Kidney (tissue), 14 donors: ENCODE results near the gene CDH8. TPM values are rescaled to one million over a fixed set of nuclear protein-coding genes. Genes with fewer than 3 reads are reported as not detected.

Experiments used
- DNase-seq, 5 donors: peaks; one replicate each; pipeline ENCODE4 v3.0.0-alpha.2; 2013 to 2020
- FAIRE-seq: peaks from 2 replicates; lab custom pipeline; 2012; peaks lifted over from hg19 to GRCh38; lab: Jason Lieb, UNC
- H3K27ac ChIP-seq, 2 donors: one replicate each; pipeline ENCODE4 v1.7.0; 2013; ENCODE audit warnings: low read depth in 2 of 2, low read length in 2 of 2, inconsistent platforms in 1 of 2
- H3K27me3 ChIP-seq: one replicate; pipeline ENCODE4 v1.7.1; 2013; ENCODE audit warnings: low read length, inconsistent platforms; ENCODE audit not compliant: control insufficient read depth, insufficient read depth
- H3K36me3 ChIP-seq, 3 donors: one replicate each; pipeline versions ENCODE4 v1.7.0 to v1.7.1; 2013; ENCODE audit warnings: low read length in 3 of 3, control low read depth in 1 of 3, inconsistent platforms in 1 of 3; ENCODE audit not compliant: insufficient read depth in 3 of 3, control insufficient read depth in 2 of 3
- H3K4me1 ChIP-seq, 3 donors: one replicate each; pipeline versions ENCODE4 v1.7.0 to v1.7.1; 2013; ENCODE audit warnings: low read length in 3 of 3, inconsistent platforms in 1 of 3, low read depth in 1 of 3; ENCODE audit not compliant: control insufficient read depth in 2 of 3, insufficient read depth in 2 of 3
- H3K4me3 ChIP-seq, 3 donors: one replicate each; pipeline versions ENCODE4 v1.7.0 to v1.8.1; 2013; ENCODE audit warnings: low read length in 3 of 3, control low read depth in 1 of 3, inconsistent platforms in 1 of 3
- H3K9ac ChIP-seq, 3 donors: one replicate each; pipeline versions ENCODE4 v1.7.0 to v1.7.1; 2013; ENCODE audit warnings: low read length in 3 of 3, control low read depth in 1 of 3, inconsistent platforms in 1 of 3
- H3K9me3 ChIP-seq, 3 donors: one replicate each; pipeline versions ENCODE4 v1.7.0 to v1.7.1; 2013; ENCODE audit warnings: low read length in 3 of 3, control low read depth in 1 of 3, inconsistent platforms in 1 of 3; ENCODE audit not compliant: control insufficient read depth in 2 of 3, insufficient read depth in 1 of 3
- CTCF ChIP-seq: IDR thresholded peaks from 3 replicates; pipeline ENCODE4 v1.5.1; 2012; ENCODE audit warnings: mild to moderate bottlenecking, moderate library complexity, borderline replicate concordance; ENCODE audit not compliant: insufficient read depth; ENCODE audit errors: extremely low read depth
- intact Hi-C: fragments of 100-400 bp; cut with DNase I; formaldehyde crosslinking; loops from one replicate; pipeline ENCODE4 v1.11.1; 2022
- polyA plus RNA-seq: library from polyadenylated mRNA; stranded (reverse); fragments of 350-450 nt; fragmentation: Illumina TruSeq; extraction: RNeasy Lipid Tissue Mini Kit (QIAGEN cat#74804); gene quantifications from one replicate; pipeline ENCODE4 v1.2.3, GENCODE V29; 2014; ENCODE audit warnings: low read depth, low replicate concordance; ENCODE audit not compliant: insufficient read depth
- total RNA-seq: library from RNA; stranded (reverse); fragmentation: NEBNext Ultra II Directional; extraction: Animal tissue kit (Norgen Biotek cat#: 25700); gene quantifications from one replicate; pipeline ENCODE4 v1.2.1, GENCODE V29; 2021
- donor health status: control.
- donor health status: control.
- donor health status: control.
- donor health status: control.
- donor health status: control.
- donor health status: DM: yes; HTN: yes; CAD: no.
- donor health status: Normal renal cell carcinoma (clear cell type).

Gene CDH8
- total and polyA plus RNA-seq, 2 donors from 2014 or later, result 0.19 TPM; not detected in 1

- no peak for FAIRE-seq
- intact Hi-C loops, result no loop called here
- no peak overlapping the region for H3K4me3 ChIP-seq
These were observed 120.7 kb downstream of the CDH8 start for GRCh38 chr16:61915569-61915968.

GRCh38 chr16:61909074-61909473 is 127.2 kb downstream of the CDH8 start:
- no peak overlapping the region for H3K4me3 ChIP-seq
- FAIRE-seq, result no peak
- intact Hi-C loops, result no loop called here
- no peak overlapping the region for H3K27ac ChIP-seq
- DNase-seq, result peak in 1 of 5 donors; percentile 23
- no peaks in the 10 kb centered on the region for H3K9me3 ChIP-seq
- H3K36me3 ChIP-seq, result no peaks in the 10 kb centered on the region
- H3K27me3 ChIP-seq, result no peaks in the 10 kb centered on the region
- TF ChIP-seq CTCF, result no peak
- H3K4me1 ChIP-seq, result no peaks in the 10 kb centered on the region
- no peak overlapping the region for H3K9ac ChIP-seq

More at GRCh38 chr16:61915569-61915968, 120.7 kb downstream of the CDH8 start:
- Histone ChIP-seq H3K36me3 (no peaks in the 10 kb centered on the region), H3K4me1 (no peaks in the 10 kb centered on the region), H3K9ac (no peak overlapping the region), H3K27ac (no peak overlapping the region), H3K27me3 (no peaks in the 10 kb centered on the region), H3K9me3 (no peaks in the 10 kb centered on the region)
- no peak for DNase-seq
- TF ChIP-seq CTCF, result no peak

- no peak for TF ChIP-seq CTCF
- Histone ChIP-seq H3K4me1 (no peaks in the 10 kb centered on the region), H3K9me3 (no peaks in the 10 kb centered on the region), H3K27me3 (no peaks in the 10 kb centered on the region), H3K27ac (no peak overlapping the region), H3K4me3 (no peak overlapping the region), H3K36me3 (no peaks in the 10 kb centered on the region), H3K9ac (no peak overlapping the region)
- intact Hi-C loops, result no loop called here
- DNase-seq (no peak), FAIRE-seq (no peak)
These were observed 127.8 kb downstream of the CDH8 start for GRCh38 chr16:61908426-61908825.

GRCh38 chr16:61901689-61902088 is 134.5 kb downstream of the CDH8 start:
- Histone ChIP-seq H3K36me3 (no peaks in the 10 kb centered on the region), H3K27ac (no peak overlapping the region), H3K4me3 (no peak overlapping the region), H3K9me3 (no peaks in the 10 kb centered on the region), H3K4me1 (no peaks in the 10 kb centered on the region), H3K27me3 (no peaks in the 10 kb centered on the region), H3K9ac (no peak overlapping the region)
- intact Hi-C loops, result no loop called here
- DNase-seq (no peak), FAIRE-seq (no peak)
- no peak for TF ChIP-seq CTCF
